HG03442 (cell line): ENCODE data around the gene RCBTB1.
"Not testable (repeated sequence)": the region's sequence is repeated elsewhere in the genome, so short reads cannot be mapped to it uniquely, and the experiment has no call there.

ENCODE experiments used
- ATAC-seq: cut with Tn5 transposase; IDR thresholded peaks from one replicate; pipeline ENCODE4 v1.9.1; 2021; ENCODE audit warnings: mild to moderate bottlenecking, moderate library complexity; ENCODE audit not compliant: unreplicated experiment

RCBTB1 gene

DNA sequence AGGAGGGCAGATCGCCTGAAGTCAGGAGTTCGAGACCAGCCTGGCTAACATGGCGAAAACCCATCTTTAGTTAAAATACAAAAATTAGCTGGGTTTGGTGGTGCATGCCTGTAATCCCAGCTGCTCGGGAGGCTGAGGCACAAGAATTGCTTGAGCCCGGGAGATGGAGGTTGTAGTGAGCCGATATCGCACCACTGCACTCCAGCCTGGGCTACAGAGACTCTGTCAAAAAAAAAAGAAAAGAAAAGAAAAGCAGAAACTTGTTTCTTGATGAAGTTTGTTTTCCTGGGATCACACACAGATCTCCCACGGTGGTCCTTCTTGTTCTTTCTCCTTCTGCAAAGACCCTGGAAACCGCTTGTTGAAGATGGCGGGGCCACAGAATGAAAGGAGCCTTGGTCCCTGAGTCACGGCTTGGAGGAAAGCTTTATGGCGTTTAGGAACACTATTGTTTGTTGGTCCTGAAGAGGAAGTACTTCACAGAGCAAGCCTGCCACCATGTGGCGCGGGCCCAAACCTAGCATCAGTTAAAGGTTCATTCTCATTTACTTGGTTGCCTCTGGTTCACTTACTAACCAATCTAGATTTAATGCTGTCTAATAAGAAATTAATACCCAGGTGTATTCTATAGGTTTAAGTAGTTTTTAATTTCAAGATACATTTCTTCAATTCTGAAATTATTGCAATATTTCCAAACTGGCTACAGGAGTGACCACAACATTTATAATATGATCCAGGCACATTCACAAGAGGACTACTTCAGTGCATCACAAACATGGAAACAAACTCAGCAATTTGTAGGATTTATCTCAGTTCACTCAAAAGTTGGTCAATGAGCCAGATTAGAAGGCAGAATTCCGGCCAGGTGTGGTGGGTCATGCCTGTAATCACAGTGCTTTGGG, 21.6 kb upstream of the RCBTB1 start:
- peak; percentile 96 for ATAC-seq

DNA sequence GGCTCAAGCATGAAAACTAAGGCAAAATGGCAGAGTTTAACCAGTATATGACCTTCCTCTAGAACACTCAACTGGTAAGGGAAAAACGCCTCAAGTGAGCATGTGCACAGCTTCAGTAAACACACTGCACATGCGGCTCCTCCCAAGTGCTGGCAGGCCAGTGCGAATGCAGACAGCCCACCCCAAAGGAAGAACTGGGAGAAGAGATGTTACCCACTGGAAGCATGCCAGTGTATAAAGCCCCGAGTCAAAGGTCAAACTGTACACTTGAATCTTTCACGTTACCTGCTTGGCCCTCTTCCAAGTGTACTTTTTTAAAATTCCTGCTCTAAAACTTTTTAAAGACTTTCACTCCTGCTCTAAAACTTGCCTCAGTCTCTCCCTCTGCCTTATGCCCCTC, 19.2 kb upstream of the RCBTB1 start:
- no peak for ATAC-seq

DNA sequence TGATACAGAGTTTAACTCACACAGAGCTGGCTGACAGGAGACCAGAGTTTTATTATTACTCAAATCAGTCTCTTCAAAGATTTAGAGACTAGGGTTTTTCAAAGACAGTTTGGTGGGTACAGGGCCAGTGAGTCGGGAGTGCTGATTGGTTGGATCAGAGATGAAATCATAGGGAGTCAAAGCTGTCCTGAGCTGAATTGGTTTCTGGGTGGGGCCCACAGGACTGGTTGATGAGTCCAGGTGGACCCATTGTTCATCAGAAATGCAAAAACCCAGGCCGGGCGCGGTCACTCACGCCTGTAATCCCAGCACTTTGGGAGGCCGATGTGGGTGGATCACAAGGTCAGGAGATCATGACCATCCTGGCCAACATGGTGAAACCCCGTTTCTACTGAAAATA, 17.3 kb upstream of the RCBTB1 start:
- not testable (repeated sequence) for ATAC-seq

DNA sequence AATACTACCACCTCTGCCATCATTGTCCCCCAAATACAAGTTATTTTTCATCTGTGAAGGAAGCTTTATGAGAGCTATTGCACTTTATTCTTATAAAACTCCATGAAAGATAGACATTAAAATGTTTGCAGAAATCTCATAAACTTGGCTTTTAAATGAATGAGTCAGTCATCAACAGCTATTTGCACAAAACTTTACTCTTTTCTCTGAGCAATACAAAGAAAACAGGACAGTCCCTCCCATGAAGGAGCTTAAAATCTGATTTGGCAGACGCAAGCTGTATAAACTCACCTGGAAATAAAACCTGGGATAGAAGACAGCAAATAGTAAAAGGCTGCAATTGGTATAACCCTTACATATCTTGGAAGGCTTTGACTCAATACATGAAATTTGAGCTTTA, 16.6 kb upstream of the RCBTB1 start:
- ATAC-seq = no peak

DNA sequence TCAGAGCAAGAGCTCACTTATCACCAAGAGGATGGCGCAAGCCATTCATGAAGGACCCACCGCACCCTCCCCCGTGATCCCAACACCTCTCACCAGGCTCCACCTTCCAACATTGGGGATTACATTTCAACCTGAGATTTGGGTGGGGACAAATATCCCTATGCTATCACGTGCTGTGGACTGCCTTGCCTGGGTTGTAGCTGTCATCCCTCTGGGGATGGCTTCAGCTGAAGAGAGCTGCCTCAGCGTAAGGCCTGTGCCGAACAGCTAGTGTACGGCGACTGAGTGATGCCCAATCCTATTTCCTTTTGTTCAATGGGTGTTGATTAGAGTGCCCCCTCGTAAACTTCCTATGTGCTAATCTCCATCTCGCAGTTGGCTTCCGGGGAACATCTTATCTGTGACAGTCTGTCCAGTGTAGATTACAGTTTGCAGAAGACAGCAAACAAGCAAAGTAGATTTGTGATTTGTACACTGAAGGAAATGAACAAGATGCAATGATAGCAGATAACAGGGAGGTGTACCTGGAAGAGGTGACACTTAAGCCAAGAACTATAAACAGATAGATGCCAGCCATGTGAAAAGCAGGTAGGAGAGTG, 11.8 kb upstream of the RCBTB1 start:
- no peak for ATAC-seq

DNA sequence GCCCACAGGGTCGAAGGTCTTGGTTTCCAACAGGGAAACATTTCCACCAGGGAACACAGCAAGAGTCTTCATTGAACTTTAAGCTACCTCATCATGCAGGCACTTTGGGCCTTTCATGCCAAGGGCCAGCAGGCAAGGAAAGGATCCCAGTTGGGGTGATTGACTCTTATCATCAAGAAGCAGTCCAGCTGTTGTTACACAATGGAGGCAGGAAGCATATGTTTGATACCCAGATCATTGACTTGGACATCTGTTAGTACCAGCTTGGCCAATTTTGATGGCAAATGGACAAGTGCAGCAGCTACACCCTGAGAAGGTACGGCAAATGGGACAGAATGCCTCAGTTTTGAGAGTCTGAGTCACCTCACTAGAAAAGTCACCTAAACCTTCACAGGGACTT, 10.9 kb upstream of the RCBTB1 start:
- no peak for ATAC-seq

DNA sequence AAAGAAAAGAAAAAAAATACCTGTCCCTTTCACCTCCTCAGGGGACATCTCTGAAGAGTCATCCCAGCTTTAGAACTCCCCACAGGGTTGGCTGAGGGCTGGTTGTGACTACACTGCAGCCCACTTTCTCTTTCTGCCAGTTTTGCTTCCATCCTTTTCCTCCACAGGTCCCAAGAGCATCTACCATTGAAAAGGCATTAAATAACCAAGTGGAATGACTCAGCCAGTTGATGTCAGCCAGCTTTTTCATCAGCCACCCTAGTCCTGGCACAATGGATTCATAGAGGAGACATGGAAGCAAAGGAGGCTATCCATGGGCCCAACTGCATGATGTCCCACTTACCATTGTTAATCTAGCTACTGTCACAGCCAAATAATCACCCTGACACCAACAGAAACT, 9.2 kb upstream of the RCBTB1 start:
- ATAC-seq = no peak

DNA sequence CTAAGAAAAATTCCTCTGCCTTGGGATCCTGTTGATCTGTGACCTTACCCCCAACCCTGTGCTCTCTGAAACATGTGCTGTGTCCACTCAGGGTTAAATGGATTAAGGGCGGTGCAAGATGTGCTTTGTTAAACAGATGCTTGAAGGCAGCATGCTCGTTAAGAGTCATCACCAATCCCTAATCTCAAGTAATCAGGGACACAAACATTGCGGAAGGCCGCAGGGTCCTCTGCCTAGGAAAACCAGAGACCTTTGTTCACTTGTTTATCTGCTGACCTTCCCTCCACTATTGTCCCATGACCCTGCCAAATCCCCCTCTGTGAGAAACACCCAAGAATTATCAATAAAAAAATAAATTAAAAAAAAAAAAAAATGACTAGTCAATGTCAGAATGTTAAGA, 8.5 kb upstream of the RCBTB1 start:
- ATAC-seq = not testable (repeated sequence)

DNA sequence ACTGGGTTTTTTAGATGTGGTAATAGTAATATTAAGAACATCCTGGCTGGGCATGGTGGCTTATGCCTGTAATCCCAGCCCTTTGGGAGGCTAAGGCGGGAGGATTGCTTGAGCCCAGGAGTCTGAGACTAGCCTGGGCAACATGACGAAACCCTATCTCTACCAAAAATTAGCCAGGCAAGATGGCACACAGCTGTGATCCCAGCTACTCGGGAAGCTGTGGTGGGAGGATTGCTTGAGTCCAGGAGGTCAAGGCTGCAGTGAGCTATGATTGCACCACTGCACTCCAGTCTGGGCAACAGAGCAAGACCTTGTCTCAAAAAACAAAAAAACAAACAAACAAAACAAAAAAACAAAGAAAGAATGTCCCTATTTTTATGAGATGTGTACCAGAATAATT, 5.4 kb upstream of the RCBTB1 start:
- not testable (repeated sequence) for ATAC-seq

DNA sequence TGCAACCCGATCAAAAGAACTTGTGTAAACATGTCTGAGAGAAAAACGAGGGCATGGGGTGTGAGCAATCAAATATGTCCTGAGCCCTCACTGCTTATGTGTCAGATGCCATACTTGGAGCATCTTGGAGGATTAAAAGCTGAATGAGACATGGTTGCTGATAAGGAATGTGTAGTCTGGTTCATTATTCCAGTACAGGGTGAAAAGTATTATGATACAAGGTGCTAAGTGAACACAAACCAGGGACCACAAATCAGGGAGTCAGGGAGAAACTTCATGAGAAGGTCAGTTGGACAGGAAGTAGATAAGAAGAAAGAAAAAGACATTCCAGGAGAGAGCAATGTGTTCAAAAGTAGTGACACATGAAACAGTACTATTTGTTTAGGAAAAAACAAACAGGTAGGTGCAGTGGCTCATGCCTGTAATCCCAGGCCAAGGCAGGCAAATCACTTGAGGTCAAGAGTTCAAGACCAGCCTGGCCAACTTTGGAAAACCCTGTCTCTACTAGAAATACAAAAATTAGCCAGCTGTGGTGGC, 2.0 kb upstream of the RCBTB1 start:
- no peak for ATAC-seq

DNA sequence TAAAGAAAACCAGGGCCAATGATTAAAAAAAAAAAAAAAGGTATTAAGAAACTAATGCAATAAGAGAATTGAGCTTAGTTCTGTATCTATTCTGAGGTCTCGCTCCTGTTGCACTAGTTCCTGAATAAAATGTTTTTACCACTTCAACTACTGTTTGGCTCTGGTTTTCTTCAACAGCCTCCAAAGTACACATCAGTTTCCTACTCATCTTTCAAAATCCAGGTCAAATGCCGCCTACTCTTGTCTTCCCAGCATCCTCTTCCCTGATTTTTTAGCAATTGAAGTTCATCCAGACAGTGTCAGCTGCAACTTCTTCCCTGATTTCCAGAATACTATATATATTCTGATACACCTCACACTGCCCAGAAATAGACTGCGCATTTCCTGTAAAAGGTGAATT, 1.4 kb upstream of the RCBTB1 start:
- ATAC-seq = no peak

DNA sequence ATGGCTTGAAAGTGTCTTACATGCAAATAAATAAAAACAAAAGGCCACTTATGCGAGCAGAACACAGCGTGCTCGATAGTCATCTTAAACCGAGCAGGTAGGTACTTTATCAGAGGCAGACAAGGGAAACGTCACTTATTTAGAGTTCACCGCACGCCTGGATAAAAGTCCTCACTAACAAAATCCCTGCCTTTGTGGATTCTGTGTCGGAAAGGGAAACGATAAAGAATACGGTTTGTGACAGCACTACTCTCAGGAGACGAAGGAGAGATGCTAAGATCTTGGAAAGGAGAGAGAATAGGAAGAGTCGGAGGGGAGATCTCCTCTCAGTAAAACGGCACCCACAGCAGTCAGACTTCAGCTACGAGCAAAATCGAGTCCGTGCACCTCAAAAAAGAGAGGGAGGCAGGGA, 581 bp downstream of the RCBTB1 start:
- ATAC-seq = peak; percentile 9

DNA sequence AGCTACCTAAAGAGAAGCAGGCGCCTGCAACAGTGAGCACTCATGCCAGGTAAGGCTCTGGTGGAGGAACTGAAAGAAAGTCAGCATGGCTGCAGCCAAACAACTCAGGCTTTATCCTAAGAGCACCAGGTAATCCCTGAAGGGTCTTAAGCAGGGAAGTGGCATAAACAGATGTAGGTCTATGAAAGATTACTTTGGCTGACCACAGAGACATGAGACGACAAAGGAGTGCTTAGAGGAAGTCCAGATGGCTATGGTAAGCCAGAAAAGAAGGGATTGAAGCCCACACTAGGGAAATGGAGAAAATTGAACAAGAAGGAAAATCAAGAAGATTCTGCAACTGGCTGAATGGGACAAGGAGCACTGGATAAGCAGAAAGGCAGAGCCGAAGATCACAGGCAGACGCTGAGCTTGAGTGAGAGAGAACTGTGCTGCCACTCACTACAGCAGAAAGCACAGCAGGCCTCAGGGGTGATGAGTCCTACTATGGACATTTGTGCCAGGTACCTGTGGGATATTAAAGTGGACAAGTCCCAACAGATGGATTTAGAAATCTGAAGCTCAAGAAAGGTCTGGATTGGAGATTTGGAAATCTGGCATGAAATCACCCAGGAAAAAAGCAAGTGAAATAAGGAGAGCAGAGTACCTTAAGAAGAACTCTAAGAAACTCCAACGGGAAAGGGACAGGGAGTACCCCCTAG, 4.2 kb downstream of the RCBTB1 start:
- no peak for ATAC-seq

DNA sequence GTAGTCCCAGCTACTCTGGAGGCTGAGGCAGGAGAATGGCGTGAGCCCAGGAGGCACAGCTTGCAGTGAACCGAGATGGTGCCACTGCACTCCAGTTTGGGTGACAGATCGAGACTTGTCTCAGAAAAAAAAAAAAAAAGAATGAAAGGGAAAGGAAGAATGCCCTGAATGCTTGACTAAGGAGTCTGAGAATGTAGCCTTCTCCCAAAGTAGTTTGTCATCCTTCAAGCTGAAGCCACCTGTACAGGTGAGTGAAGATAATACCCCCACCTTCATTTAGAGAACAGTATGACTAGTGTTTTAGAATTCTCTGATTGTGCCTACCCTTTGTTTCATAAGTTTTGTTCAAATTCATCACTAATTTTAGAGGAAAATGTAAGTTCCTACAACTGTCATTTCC, 5.9 kb downstream of the RCBTB1 start:
- ATAC-seq = no peak

DNA sequence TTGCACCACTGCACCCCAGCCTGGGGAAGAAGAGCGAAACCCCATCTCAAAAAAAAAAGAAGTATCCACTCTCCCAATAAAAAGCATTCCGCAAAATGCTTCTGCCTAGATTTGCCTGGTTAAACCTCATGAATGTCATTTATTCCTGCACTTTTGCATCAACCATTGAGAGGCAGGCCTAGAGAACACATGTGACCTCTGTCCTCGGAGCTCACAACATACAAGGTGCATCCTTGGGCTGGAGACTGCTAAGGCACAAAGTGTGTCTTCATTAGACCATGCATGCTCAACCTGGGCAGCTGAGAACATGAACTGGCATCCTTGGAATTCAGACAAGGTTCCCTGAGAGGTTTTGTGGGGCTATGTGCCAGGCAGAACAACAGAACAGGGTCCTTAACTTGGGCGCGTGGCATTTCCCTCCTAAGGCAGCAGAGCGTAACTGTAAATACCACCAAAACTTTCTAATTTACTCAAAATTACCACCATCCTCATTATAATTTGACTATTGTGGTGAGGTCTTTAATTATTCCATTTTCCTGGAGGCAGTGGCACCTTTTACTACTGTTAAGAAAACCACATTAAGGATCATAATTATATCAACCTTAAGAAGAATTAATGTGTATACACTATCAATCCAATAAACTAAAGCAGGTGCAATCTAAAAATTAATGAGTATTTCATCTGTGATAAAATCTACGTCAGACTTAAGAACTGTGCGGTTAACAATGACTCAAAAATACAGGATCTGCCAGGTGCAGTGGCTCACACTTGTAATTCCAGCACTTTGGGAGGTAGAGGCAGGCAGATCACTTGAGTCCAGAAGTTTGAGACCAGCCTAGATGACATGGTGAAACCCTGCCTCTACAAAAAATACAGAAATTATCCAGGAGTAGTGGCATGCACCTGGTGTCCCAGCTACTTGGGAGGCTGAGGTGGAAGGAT, 13.8 kb downstream of the RCBTB1 start:
- no peak for ATAC-seq

DNA sequence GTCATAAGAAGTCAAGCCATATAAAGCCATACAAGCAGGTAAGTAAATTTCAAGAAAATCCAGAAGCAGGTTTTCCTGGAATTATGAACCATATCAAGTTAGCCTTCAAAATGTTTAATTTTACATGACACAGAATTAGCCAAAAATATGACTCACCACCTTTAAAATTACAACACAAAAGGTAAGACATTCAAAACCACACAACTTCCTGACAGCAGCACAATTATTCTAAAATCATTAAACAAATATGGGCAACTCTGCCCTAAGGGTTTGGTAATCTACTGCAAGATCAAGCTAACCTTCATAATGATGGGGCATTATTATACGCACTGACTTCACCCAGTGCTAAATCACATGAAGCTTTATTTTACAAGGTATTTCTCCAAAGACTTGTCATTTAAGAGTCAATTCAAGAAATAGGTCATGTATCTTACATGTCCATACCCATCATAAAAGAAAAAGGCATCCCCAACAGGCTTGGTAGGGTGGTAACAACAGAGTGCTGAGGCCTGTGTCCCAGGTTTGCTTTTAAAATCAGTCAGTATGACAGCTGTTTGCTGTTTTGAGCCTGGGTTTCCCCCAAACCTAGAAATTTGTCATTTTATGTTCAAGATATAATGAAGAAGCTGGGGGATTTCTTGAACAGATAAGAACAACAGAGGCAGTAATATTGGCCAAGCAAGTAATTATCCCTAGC, 15.2 kb downstream of the RCBTB1 start:
- ATAC-seq = no peak

DNA sequence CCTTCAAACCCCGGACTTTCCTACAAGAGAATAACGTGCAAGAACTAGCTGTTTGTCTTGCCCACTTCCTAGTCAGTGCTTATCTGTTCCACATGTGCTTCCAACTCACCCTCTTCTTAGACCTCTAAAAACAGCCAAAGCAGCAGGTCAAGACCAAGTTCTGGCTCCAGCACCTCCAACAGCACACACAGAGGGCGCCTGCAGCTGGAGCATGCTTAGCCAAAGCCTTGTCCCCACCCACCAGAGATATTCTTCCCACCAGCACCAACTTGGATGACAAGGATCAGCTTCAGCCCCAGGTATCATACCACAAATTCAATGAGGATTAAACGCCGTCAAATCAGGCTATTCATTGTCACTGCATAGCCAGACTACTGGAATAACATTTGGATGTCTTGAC, 17.9 kb downstream of the RCBTB1 start:
- ATAC-seq = no peak

DNA sequence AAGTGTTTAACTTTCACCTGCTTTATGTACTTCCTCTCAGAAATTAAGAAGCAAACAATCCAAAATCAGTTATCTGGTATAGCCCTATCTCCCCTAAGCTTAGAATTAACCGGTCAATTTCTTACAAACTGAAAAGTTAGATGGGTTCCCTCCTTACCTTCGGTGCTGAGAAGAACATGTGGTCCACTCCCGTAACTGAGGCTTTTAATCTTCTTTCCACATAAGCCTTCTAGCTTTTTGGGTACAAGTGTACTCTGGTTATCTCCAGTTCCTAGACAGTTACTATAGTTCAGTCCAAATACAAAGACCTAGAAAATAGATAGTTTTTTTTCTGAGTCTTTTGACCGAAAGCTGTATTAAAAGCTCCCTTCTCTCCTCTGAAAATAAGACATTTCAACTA, 18.9 kb downstream of the RCBTB1 start:
- no peak for ATAC-seq

DNA sequence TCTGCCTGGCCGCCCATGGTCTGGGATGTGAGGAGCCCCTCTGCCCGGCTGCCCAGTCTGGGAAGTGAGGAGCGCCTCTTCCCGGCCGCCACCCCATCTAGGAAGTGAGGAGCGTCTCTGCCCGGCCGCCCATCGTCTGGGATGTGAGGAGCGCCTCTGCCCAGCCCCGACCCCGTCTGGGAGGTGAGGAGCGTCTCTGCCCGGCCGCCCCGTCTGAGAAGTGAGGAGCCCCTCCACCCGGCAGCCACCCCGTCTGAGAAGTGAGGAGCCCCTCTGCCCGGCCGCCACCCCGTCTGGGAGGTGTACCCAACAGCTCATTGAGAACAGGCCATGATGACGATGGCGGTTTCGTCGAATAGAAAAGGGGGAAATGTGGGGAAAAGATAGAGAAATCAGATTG, 19.9 kb downstream of the RCBTB1 start:
- not testable (repeated sequence) for ATAC-seq

DNA sequence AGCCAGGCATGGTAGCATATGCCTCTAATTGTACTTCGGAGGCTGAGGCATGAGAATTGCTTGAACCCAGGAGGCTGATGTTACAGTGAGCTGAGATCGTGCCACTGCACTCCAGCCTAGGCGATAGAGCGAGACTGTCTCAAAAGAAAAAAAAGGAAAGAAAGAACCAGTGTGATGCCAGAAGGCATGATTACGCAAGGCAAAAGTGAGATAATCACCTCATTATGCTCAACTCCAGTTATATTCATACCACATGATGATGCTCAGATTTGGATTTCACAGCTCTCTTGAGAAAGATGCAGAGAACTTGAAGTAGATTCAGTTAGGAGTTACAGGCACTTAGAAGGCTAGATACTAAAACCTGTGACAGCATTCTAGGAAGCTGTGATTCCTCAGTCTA, 21.8 kb downstream of the RCBTB1 start:
- no peak for ATAC-seq
